Urinary bladder (tissue), 4 donors: ENCODE data around the gene DRAXIN. TPM values are rescaled to one million over a fixed set of nuclear protein-coding genes. Genes with fewer than 3 reads are reported as not detected.

Experiments used
- DNase-seq: peaks from one replicate; pipeline ENCODE4 v3.0.0-alpha.2; 2015; ENCODE audit errors: extremely low spot score
- H3K27ac ChIP-seq: one replicate; pipeline ENCODE4 v1.5.1; 2013; ENCODE audit warnings: low read depth, mild to moderate bottlenecking, moderate library complexity
- H3K36me3 ChIP-seq: one replicate; pipeline ENCODE4 v1.6.1; 2013; ENCODE audit warnings: mild to moderate bottlenecking, moderate library complexity; ENCODE audit not compliant: insufficient read depth
- H3K4me1 ChIP-seq: one replicate; pipeline ENCODE4 v1.6.1; 2013; ENCODE audit warnings: mild to moderate bottlenecking, moderate library complexity; ENCODE audit not compliant: insufficient read depth
- H3K4me3 ChIP-seq: one replicate; pipeline ENCODE4 v1.5.1; 2013; ENCODE audit warnings: low read depth, low read length
- WGBS: extraction: QIAGEN DNeasy Blood & Tissue Kit; methylation state at CpG from one replicate; pipeline ENCODE4 v1.1.7; 2013; 5-methylcytosine and 5-hydroxymethylcytosine counted together
- polyA plus RNA-seq: library from polyadenylated mRNA; stranded (reverse); fragments of 200-250 nt; gene quantifications from one replicate; pipeline ENCODE4 v1.2.3, GENCODE V29; 2013
- total RNA-seq: library from RNA; depleted of rRNA; stranded (reverse); fragments of >200 nt; gene quantifications from one replicate; pipeline ENCODE4 v1.2.3, GENCODE V29; 2014
- donor health status: healthy with polysubstance abuse.
- donor health status: healthy.

DRAXIN gene
- total and polyA plus RNA-seq, 2 donors = 0.01 to 0.21 TPM

- no peak for DNase-seq
- WGBS = 91% methylated on average over 7 of the region's 7 CpGs
- H3K4me1 ChIP-seq = peaks cover 2% of the 10 kb centered on the region
- no peak overlapping the region for H3K4me3 ChIP-seq
- H3K36me3 ChIP-seq = no peaks in the 10 kb centered on the region
- H3K27ac ChIP-seq = no peak overlapping the region
Observed at GRCh38 chr1:11685210-11685752, 6.2 kb upstream of the DRAXIN start.

GRCh38 chr1:11688506-11688905, 3.0 kb upstream of the DRAXIN start:
- no peak for DNase-seq
- no peaks in the 10 kb centered on the region for H3K36me3 ChIP-seq
- 92% methylated on average over 4 of the region's 4 CpGs for WGBS
- peaks cover 3% of the 10 kb centered on the region for H3K4me1 ChIP-seq
- H3K4me3 ChIP-seq = no peak overlapping the region
- H3K27ac ChIP-seq = no peak overlapping the region

DNA sequence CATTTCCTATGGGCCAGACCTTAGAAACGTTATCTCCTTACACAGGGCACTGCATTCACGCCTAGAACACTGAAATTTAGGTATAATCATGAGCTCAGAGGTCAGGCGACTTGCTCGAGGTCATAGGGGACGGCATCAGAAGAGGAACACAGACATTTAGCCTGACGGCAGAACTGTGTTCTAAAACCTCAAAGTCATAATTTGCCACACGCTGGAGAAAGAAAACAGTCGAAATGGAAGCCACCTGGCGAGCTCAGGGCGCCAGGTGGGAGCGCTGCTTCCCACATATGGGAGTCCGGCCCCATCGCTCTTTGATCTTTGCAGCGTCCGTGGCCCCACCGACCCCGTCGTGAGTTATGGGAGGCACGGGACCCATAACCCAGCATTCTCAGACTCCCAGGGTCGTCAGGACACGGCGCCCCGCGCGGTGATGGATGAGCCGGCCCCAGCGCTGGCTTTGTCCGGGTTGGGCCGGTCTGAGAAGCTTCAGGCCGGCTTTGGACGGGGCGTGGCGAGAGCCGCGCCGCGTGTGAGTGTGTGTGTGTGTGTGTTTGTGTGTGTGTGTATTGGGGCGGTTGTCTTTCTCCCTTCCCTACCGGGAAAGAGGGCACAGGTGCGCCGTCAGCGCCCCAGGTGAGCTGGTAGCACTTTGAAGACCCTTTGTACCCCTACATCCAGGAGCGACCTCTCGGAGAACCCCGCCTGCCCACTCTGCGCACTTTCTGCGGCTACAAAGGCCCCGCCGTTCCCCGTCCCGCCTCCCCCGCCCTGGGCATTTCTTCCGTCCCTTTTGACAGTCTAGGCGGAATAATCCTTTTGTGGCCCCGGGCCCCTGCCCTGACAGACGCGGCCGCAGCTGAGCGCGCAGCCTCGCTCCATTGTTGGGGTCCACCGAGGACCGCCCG, 861 bp upstream of the DRAXIN start:
- H3K36me3 ChIP-seq = no peaks in the 10 kb centered on the region
- H3K4me1 ChIP-seq = peaks cover 3% of the 10 kb centered on the region
- H3K27ac ChIP-seq = no peak overlapping the region
- 3% methylated on average over 64 of the region's 64 CpGs for WGBS
- no peak for DNase-seq
- H3K4me3 ChIP-seq = peak overlapping the region; percentile 20

DNA sequence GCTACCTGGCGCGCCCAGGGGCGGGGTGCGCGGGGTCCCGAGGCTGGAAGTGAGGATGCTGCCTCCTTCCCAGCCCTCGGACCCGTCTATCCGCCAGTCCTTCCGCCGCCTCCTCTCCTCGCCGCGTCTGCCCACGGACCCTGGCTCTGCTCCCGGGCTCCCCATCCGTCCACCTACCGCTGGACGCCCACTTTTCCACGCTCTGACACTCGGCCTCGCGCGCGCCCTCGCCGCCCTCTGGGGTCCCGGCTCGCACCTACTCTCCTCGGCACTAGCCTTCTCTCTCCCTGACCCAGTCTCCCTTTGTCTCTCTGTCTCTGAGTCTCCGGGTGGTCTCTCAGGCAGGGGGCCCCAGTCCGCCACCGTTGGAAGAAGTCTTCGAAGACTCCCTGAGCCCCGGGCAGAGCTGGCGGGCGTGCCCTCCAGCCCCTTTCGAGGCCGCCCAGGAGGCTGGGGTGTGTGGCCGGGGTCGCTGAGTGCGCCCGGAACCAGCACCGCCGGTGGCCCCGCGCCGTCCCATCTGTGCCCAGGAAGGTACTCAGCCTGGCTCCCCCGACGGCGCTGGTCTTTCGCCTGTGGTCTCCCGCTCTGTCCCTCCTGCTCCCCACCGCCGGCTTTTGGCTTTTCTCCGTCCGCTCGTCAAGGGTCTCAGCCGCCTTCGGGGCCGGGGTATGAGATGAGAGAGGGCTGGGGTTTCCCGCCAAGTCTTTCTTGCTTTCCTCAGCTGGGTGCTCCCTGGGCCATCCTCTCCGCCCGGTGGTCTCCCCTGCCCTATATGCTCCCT, 610 bp downstream of the DRAXIN start:
- Histone ChIP-seq H3K4me1 (peaks cover 3% of the 10 kb centered on the region), H3K4me3 (peak overlapping the region; percentile 12), H3K27ac (no peak overlapping the region), H3K36me3 (no peaks in the 10 kb centered on the region)
- 4% methylated on average over 64 of the region's 64 CpGs for WGBS
- DNase-seq = no peak

GRCh38 chr1:11693024-11693590, 1.6 kb downstream of the DRAXIN start:
- WGBS = 11% methylated on average over 6 of the region's 6 CpGs
- Histone ChIP-seq H3K4me1 (peaks cover 3% of the 10 kb centered on the region), H3K4me3 (no peak overlapping the region), H3K27ac (no peak overlapping the region), H3K36me3 (no peaks in the 10 kb centered on the region)
- DNase-seq = no peak

GRCh38 chr1:11693917-11694316, 2.4 kb downstream of the DRAXIN start:
- 47% methylated on average over 5 of the region's 5 CpGs for WGBS
- H3K27ac ChIP-seq = no peak overlapping the region
- H3K36me3 ChIP-seq = no peaks in the 10 kb centered on the region
- peaks cover 3% of the 10 kb centered on the region for H3K4me1 ChIP-seq
- DNase-seq = no peak
- no peak overlapping the region for H3K4me3 ChIP-seq

DNA sequence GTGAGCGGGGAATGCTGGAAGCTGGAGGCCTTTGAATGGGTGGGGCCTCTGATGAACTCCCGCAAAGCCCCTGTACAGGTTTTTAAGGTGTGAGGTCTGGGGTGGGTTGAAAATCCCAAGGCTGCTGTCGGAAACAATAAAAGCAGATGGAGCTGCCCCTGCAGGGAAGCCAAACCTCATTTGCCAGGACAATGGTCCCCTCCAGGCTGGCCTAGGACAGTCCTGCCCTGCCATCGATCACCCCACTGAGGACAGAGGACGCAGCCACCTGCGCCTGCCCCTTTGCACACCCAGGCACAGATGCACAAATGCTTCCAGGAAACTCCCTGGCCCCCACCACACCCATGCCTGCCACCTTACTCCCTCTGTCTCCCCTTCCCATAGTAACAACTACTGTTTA, 4.4 kb downstream of the DRAXIN start:
- H3K4me3 ChIP-seq = no peak overlapping the region
- WGBS = 85% methylated on average over 6 of the region's 6 CpGs
- no peak for DNase-seq

DNA sequence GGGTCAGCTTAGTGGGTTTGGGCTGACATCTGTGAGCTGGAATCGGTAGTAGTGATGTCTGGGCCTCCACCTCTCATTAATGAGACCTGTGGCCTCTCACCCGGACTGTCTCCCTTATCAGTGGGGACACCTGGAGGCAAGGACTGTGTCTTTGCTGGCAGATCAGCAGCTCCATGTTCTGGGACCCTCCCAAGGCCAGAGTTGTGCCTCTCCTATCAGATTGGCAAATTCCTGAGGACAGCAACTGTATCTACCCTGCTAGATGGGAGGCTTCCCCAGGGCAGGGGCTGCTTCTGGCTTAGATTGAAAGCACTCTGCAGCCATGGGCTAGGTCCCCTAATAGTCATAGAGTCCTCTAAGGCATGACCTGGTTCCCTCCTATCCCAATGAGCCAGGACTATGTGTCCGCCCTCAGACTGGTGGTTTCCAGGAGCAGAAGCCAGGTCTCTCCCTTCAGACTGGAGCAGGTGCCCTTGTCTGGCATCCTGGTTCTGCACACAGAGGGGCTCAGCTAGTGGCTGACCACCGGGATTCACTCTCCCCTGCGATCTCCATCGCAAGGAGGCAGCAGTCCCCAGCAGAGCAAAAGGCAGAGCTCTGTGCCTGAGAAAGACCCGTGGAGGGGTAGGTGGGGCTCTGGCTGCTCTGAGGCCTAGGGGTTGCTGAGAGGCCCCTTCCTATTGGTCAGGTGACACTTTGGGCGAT, 5.8 kb downstream of the DRAXIN start:
- Histone ChIP-seq H3K4me1 (no peaks in the 10 kb centered on the region), H3K4me3 (no peak overlapping the region)
- 58% methylated on average over 8 of the region's 8 CpGs for WGBS

More for the DNA sequence above, 4.4 kb downstream of the DRAXIN start:
- Histone ChIP-seq H3K27ac (no peak overlapping the region), H3K4me1 (peaks cover 3% of the 10 kb centered on the region), H3K36me3 (no peaks in the 10 kb centered on the region)

DNA sequence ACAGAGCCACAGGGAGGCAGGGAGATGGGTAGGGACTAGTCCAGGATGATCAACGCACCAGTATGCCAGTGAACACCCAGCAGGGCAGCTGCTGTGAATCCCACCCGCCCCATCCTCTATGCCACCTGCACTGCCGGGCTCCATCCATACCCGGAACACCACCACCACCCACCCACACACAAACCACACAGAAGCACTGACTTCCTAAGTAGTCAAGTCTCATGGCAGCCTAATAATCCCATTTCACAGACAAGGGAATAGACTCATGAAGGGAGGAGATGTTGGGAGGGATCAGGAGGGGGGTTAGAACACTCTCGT, 6.3 kb downstream of the DRAXIN start:
- Histone ChIP-seq H3K36me3 (no peaks in the 10 kb centered on the region), H3K4me3 (no peak overlapping the region), H3K27ac (no peak overlapping the region), H3K4me1 (no peaks in the 10 kb centered on the region)
- no peak for DNase-seq
- WGBS = 79% methylated on average over 5 of the region's 5 CpGs

More for the DNA sequence above, 5.8 kb downstream of the DRAXIN start:
- Histone ChIP-seq H3K36me3 (no peaks in the 10 kb centered on the region), H3K27ac (no peak overlapping the region)
- DNase-seq = no peak

GRCh38 chr1:11700601-11701467, 9.3 kb downstream of the DRAXIN start:
- Histone ChIP-seq H3K36me3 (no peaks in the 10 kb centered on the region), H3K4me3 (no peak overlapping the region), H3K27ac (no peak overlapping the region), H3K4me1 (no peaks in the 10 kb centered on the region)
- WGBS = 38% methylated on average over 34 of the region's 34 CpGs
- no peak for DNase-seq

GRCh38 chr1:11701551-11701961, 10.0 kb downstream of the DRAXIN start:
- no peaks in the 10 kb centered on the region for H3K4me1 ChIP-seq
- DNase-seq = no peak
- H3K4me3 ChIP-seq = no peak overlapping the region
- H3K36me3 ChIP-seq = no peaks in the 10 kb centered on the region
- whole genome bisulfite sequencing = 26% methylated on average over 15 of the region's 15 CpGs
- no peak overlapping the region for H3K27ac ChIP-seq

GRCh38 chr1:11701981-11702803, 10.7 kb downstream of the DRAXIN start:
- Histone ChIP-seq H3K36me3 (no peaks in the 10 kb centered on the region), H3K4me3 (no peak overlapping the region), H3K27ac (no peak overlapping the region), H3K4me1 (no peaks in the 10 kb centered on the region)
- 80% methylated on average over 15 of the region's 15 CpGs for WGBS
- no peak for DNase-seq
